ENCODE data around the gene HACE1.

The HACE1 gene

DNA sequence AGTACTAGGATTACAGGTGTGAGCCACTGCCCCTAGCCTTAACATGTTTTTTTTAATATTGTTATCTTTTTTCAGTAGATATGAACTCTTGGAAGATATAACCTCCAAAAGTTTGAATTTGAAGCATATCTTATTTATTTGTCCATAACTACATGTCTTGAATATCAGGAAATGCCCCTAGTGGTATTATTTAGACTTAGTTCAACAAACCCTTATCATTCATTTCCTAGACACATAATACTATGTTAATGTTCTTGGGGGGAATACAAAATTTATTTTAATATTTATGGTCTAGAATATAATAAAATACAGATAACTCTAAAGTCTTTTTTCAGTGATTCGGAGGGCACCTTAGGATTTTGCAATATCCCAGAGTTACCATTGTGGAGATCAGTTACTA, 160.7 kb downstream of the HACE1 start:
- TF ChIP-seq SPI1 (IDR thresholded peaks at IDR 0.05; ENCODE audit: borderline replicate concordance, low read depth) = no peak
- TF ChIP-seq, protein P1, sequence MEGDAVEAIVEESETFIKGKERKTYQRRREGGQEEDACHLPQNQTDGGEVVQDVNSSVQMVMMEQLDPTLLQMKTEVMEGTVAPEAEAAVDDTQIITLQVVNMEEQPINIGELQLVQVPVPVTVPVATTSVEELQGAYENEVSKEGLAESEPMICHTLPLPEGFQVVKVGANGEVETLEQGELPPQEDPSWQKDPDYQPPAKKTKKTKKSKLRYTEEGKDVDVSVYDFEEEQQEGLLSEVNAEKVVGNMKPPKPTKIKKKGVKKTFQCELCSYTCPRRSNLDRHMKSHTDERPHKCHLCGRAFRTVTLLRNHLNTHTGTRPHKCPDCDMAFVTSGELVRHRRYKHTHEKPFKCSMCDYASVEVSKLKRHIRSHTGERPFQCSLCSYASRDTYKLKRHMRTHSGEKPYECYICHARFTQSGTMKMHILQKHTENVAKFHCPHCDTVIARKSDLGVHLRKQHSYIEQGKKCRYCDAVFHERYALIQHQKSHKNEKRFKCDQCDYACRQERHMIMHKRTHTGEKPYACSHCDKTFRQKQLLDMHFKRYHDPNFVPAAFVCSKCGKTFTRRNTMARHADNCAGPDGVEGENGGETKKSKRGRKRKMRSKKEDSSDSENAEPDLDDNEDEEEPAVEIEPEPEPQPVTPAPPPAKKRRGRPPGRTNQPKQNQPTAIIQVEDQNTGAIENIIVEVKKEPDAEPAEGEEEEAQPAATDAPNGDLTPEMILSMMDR (IDR thresholded peaks at IDR 0.05; ENCODE audit: insufficient read depth, low read length) = no peak
- TF ChIP-seq GABPA (IDR thresholded peaks at IDR 0.05; ENCODE audit: low read depth) = no peak
- TF ChIP-seq, protein P2, sequence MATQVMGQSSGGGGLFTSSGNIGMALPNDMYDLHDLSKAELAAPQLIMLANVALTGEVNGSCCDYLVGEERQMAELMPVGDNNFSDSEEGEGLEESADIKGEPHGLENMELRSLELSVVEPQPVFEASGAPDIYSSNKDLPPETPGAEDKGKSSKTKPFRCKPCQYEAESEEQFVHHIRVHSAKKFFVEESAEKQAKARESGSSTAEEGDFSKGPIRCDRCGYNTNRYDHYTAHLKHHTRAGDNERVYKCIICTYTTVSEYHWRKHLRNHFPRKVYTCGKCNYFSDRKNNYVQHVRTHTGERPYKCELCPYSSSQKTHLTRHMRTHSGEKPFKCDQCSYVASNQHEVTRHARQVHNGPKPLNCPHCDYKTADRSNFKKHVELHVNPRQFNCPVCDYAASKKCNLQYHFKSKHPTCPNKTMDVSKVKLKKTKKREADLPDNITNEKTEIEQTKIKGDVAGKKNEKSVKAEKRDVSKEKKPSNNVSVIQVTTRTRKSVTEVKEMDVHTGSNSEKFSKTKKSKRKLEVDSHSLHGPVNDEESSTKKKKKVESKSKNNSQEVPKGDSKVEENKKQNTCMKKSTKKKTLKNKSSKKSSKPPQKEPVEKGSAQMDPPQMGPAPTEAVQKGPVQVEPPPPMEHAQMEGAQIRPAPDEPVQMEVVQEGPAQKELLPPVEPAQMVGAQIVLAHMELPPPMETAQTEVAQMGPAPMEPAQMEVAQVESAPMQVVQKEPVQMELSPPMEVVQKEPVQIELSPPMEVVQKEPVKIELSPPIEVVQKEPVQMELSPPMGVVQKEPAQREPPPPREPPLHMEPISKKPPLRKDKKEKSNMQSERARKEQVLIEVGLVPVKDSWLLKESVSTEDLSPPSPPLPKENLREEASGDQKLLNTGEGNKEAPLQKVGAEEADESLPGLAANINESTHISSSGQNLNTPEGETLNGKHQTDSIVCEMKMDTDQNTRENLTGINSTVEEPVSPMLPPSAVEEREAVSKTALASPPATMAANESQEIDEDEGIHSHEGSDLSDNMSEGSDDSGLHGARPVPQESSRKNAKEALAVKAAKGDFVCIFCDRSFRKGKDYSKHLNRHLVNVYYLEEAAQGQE (IDR thresholded peaks at IDR 0.05; ENCODE audit: insufficient replicate concordance, low read depth) = no peak
- TF ChIP-seq POLR2AphosphoS5 (IDR thresholded peaks at IDR 0.05; ENCODE audit: low read depth) = no peak
- DNase-seq (ENCODE audit: low read depth in 1 of 2, low spot score in 1 of 2) = no peak
- Histone ChIP-seq H3K27ac (replicated peaks) (no peak overlapping the region), H3K4me3 (replicated peaks; ENCODE audit: insufficient read depth, low read length) (no peak overlapping the region), H3K27me3 (ENCODE audit: insufficient read depth, poor library complexity, severe bottlenecking) (no peaks in the 10 kb centered on the region)

DNA sequence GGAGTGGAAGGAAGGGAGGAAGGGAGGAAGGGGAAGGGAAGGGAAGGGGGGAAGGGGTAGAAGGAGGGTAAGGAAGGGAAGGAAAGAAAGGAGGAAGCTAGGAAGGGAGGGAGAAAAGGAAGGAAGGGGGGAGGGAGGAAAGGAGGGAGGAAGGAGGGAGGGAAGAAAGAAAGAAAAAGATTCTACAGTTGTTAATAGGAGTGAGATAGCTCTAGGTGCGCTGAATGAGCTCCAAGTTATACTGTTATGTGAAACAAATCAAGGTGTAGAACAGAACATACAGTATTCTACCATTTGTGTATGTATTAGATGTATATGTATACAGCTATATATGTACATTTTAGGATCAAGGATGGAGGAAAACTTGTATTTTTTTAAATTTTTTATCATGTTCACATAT, 167.7 kb downstream of the HACE1 start:
- Histone ChIP-seq H3K4me3 (replicated peaks; ENCODE audit: insufficient read depth, low read length) (no peak overlapping the region), H3K27me3 (ENCODE audit: insufficient read depth, poor library complexity, severe bottlenecking) (no peaks in the 10 kb centered on the region), H3K27ac (replicated peaks) (no peak overlapping the region)
- no peak for DNase-seq (ENCODE audit: low read depth in 1 of 2, low spot score in 1 of 2)
- TF ChIP-seq, protein P2 (IDR thresholded peaks at IDR 0.05; ENCODE audit: insufficient replicate concordance, low read depth) = no peak
- TF ChIP-seq GABPA (IDR thresholded peaks at IDR 0.05; ENCODE audit: low read depth) (no peak), SPI1 (IDR thresholded peaks at IDR 0.05; ENCODE audit: borderline replicate concordance, low read depth) (no peak), POLR2AphosphoS5 (IDR thresholded peaks at IDR 0.05; ENCODE audit: low read depth) (no peak)
- TF ChIP-seq, protein P1 (IDR thresholded peaks at IDR 0.05; ENCODE audit: insufficient read depth, low read length) = no peak

DNA sequence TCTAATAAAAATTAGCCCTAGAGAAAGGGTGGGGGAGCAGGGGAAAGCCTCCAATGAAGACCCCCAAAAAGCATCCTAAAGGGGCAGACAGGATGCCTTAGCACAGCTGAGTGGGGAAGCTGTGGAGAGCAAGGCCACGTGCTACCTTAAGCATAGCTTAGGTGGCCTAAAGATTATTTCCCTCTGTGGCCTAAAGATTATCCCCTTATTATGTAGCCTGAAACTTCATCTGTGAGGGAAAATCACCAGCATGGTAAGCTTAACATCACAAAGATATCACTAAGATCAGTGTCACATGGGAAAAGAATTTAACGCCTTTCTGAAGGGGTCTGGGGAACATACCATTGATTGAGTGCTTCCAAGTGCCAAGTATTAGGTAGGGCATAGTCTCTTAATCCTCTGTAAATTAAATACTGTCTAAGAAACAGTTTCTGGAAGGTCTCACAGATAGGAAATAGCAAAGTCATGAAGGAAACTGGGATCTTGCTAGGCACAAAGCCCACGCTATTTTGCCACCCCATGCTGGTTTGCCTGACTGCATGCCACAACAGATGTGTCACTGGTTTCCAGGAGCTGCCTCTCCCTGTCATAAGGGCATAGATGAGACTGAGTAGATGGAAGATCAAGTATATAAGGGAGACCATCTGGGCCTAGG, 170.0 kb downstream of the HACE1 start:
- no peak for DNase-seq (ENCODE audit: low read depth in 1 of 2, low spot score in 1 of 2)
- no peak for TF ChIP-seq SPI1 (IDR thresholded peaks at IDR 0.05; ENCODE audit: borderline replicate concordance, low read depth)
- TF ChIP-seq, protein P1 (IDR thresholded peaks at IDR 0.05; ENCODE audit: insufficient read depth, low read length) = no peak
- H3K4me3 ChIP-seq (replicated peaks; ENCODE audit: insufficient read depth, low read length) = no peak overlapping the region
- no peaks in the 10 kb centered on the region for H3K27me3 ChIP-seq (ENCODE audit: insufficient read depth, poor library complexity, severe bottlenecking)
- H3K27ac ChIP-seq (replicated peaks) = no peak overlapping the region

All from HL-60 (cell line).